Measurements from ENCODE around the gene IRF8. TPM values are rescaled to one million over a fixed set of nuclear protein-coding genes. Genes with fewer than 3 reads are reported as not detected.

Gene IRF8
- total RNA-seq, 1 donor from 2014 or later = 2.0 TPM

DNA sequence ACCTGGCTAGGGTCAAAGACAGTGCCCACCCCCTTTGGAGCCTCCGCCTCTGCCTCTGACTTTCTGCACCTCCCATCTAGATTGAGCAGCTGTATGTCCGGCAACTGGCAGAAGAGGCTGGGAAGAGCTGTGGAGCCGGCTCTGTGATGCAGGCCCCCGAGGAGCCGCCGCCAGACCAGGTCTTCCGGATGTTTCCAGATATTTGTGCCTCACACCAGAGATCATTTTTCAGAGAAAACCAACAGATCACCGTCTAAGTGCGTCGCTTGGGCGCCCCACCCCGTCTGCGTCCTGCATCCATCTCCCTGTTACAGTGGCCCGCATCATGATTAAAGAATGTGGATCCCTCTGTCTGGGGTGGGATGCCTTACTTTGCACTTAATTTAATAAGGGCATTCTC is 22.1 kb downstream of the IRF8 start:
- Mint-ChIP-seq H3K27me3 (peaks cover 3% of the 10 kb centered on the region), H3K27ac (no peak overlapping the region), H3K9me3 (ENCODE audit: low read depth) (no peaks in the 10 kb centered on the region), H3K4me3 (ENCODE audit: low read depth) (no peak overlapping the region), H3K36me3 (ENCODE audit: insufficient read depth) (peaks cover 2% of the 10 kb centered on the region), H3K4me1 (ENCODE audit: low read depth) (peaks cover 5% of the 10 kb centered on the region)
- TF ChIP-seq, protein P1, sequence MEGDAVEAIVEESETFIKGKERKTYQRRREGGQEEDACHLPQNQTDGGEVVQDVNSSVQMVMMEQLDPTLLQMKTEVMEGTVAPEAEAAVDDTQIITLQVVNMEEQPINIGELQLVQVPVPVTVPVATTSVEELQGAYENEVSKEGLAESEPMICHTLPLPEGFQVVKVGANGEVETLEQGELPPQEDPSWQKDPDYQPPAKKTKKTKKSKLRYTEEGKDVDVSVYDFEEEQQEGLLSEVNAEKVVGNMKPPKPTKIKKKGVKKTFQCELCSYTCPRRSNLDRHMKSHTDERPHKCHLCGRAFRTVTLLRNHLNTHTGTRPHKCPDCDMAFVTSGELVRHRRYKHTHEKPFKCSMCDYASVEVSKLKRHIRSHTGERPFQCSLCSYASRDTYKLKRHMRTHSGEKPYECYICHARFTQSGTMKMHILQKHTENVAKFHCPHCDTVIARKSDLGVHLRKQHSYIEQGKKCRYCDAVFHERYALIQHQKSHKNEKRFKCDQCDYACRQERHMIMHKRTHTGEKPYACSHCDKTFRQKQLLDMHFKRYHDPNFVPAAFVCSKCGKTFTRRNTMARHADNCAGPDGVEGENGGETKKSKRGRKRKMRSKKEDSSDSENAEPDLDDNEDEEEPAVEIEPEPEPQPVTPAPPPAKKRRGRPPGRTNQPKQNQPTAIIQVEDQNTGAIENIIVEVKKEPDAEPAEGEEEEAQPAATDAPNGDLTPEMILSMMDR (IDR thresholded peaks at IDR 0.05; ENCODE audit: unreplicated experiment) = no peak
- no peak for DNase-seq (ENCODE audit: low spot score, unreplicated experiment)

- peaks cover 11% of the 10 kb centered on the region for H3K27me3 Mint-ChIP-seq
- DNase-seq (ENCODE audit: low spot score, unreplicated experiment) = no peak
- TF ChIP-seq, protein P1 (IDR thresholded peaks at IDR 0.05; ENCODE audit: unreplicated experiment) = no peak
- no peak overlapping the region for H3K27ac Mint-ChIP-seq
- H3K4me1 Mint-ChIP-seq (ENCODE audit: low read depth) = peaks cover 2% of the 10 kb centered on the region
- H3K4me3 Mint-ChIP-seq (ENCODE audit: low read depth) = no peak overlapping the region
- H3K36me3 Mint-ChIP-seq (ENCODE audit: insufficient read depth) = peaks cover 2% of the 10 kb centered on the region
- H3K9me3 Mint-ChIP-seq (ENCODE audit: low read depth) = no peaks in the 10 kb centered on the region
These were observed 24.4 kb downstream of the IRF8 start for GRCh38 chr16:85923153-85924021.

DNA sequence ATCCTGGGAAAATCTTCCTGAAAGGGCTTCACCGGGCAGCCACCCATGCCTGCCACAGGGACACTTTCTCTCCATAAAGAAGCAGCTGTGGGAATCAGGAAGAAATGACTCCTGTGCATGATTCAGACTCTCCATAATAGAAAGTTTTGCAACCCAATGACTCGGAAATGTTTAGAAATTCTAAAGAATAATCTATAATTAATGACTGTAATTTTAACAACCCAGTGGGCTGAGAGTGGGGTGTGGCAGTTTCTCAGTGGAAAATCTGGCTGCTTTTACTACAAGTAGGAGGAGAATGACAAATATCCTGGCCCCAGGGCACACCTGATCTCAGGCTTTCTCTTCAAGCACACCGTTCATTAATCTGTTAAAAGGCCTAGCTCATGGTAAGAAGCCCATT is 25.7 kb downstream of the IRF8 start:
- H3K27ac Mint-ChIP-seq = no peak overlapping the region
- H3K36me3 Mint-ChIP-seq (ENCODE audit: insufficient read depth) = peaks cover 2% of the 10 kb centered on the region
- peaks cover 2% of the 10 kb centered on the region for H3K4me1 Mint-ChIP-seq (ENCODE audit: low read depth)
- peaks cover 20% of the 10 kb centered on the region for H3K27me3 Mint-ChIP-seq
- no peak overlapping the region for H3K4me3 Mint-ChIP-seq (ENCODE audit: low read depth)
- TF ChIP-seq, protein P1 (IDR thresholded peaks at IDR 0.05; ENCODE audit: unreplicated experiment) = no peak
- no peaks in the 10 kb centered on the region for H3K9me3 Mint-ChIP-seq (ENCODE audit: low read depth)
- no peak for DNase-seq (ENCODE audit: low spot score, unreplicated experiment)

GRCh38 chr16:85926370-85926769 is 27.4 kb downstream of the IRF8 start:
- Mint-ChIP-seq H3K27me3 (peaks cover 28% of the 10 kb centered on the region), H3K36me3 (ENCODE audit: insufficient read depth) (no peaks in the 10 kb centered on the region), H3K4me3 (ENCODE audit: low read depth) (no peak overlapping the region), H3K27ac (no peak overlapping the region), H3K4me1 (ENCODE audit: low read depth) (peaks cover 2% of the 10 kb centered on the region), H3K9me3 (ENCODE audit: low read depth) (no peaks in the 10 kb centered on the region)
- no peak for DNase-seq (ENCODE audit: low spot score, unreplicated experiment)
- TF ChIP-seq, protein P1 (IDR thresholded peaks at IDR 0.05; ENCODE audit: unreplicated experiment) = no peak

DNA sequence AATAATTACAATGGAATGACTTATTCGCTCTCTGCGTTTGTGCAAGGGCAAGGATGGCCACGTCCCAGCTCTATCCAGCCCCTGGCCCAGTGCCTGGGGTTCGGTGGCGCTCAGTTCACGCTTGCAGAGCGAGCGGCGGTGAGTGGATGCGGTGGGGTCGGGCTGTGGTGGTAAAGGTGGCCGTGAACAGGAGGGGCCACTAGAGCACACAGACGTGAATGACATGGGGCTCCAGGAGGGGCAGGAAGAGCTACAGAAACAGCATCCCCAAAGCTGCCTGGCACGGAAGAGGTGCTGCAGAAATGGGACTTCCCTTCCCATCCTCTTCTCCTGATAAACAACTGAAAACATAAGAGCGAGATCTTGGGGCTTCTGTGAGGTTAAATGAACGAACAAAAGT is 28.4 kb downstream of the IRF8 start:
- H3K27ac Mint-ChIP-seq = no peak overlapping the region
- no peak for DNase-seq (ENCODE audit: low spot score, unreplicated experiment)
- H3K27me3 Mint-ChIP-seq = peaks cover 28% of the 10 kb centered on the region
- H3K36me3 Mint-ChIP-seq (ENCODE audit: insufficient read depth) = no peaks in the 10 kb centered on the region
- peaks cover 2% of the 10 kb centered on the region for H3K4me1 Mint-ChIP-seq (ENCODE audit: low read depth)
- H3K9me3 Mint-ChIP-seq (ENCODE audit: low read depth) = no peaks in the 10 kb centered on the region
- no peak overlapping the region for H3K4me3 Mint-ChIP-seq (ENCODE audit: low read depth)
- TF ChIP-seq, protein P1 (IDR thresholded peaks at IDR 0.05; ENCODE audit: unreplicated experiment) = no peak
